Measurements from ENCODE around the gene CCDC92.
"Not testable (repeated sequence)": the region's sequence is repeated elsewhere in the genome, so short reads cannot be mapped to it uniquely, and the experiment has no call there.

CCDC92 gene

DNA sequence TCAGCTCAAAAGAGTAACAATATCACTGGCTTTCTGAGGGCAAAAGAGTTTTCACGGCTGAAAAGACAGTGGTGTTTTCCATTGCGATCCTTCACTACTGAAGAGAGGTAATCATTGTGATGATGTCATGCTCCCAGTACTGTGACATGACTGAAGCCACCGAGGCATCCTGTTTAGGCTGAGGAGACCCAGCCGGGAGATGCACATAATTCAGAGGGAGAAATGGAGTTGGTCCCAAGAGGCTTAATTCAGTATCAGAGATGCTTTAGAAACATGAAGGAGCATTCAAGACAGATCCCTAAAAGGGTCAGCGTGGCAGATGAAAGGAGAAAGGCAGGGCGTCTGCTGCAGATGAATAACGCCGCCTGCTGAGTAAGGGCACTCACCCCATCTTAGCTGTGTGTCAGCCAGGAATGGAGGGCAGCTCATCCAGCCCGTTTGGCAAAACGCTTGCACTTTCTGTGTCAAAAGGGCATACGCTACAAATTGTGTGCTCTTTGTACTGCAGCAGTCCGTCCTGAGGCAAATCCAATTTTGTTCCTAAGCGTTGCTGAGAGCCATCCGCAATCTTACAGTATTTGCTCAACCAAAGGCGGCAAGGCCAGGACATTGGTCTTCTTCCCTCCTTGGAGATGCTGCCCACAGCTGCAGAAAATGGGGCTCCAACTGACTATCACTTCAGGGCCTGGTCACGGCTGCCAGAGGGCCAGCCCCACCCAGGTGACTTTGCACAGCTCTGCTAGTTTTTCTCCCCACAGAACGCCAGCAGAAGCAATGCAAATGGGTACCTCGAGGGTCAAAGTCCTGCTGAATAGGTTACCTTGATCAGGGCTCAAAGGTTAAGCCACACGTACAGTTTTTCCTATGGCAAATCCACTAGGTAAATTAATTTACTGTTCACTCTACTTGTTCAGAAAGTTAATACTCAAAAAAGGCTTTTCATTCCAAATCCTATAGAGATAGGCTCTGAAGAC lies 23.5 kb downstream of the CCDC92 start:
- peak; percentile 45 to 87 for DNase-seq

DNA sequence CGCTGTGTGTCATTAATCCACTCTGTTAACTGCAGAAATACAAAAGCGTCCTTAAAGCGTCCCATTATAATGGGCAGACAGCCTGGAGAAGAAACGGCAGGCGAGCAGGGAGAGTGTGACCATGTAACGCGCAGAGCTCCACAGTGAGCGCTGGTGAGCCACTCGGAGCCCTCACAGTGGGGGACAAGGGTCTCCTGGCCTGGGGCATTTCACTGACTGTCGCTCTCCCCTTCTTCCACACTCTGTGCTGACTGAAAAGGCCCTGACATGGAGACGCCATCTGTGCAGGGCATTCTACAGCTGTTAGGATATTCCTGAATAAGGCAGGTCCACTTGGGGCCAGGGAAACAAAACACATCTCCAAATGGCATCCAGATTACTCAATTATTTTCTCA lies 24.2 kb downstream of the CCDC92 start:
- DNase-seq: peak in 1 of 2 experiments; percentile 53

DNA sequence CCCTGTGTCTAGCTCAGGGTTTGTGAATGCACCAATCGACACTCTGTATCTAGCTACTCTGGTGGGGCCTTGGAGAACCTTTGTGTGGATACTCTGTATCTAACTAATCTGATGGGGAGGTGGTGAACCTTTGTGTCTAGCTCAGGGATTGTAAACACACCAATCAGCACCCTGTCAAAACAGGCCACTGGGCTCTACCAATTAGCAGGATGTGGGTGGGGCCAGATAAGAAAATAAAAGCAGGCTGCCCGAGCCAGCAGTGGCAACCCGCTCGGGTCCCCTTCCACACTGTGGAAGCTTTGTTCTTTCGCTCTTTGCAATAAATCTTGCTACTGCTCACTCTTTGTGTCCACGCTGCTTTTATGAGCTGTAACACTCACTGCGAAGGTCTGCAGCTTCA lies 25.1 kb downstream of the CCDC92 start:
- DNase-seq: not testable (repeated sequence)

DNA sequence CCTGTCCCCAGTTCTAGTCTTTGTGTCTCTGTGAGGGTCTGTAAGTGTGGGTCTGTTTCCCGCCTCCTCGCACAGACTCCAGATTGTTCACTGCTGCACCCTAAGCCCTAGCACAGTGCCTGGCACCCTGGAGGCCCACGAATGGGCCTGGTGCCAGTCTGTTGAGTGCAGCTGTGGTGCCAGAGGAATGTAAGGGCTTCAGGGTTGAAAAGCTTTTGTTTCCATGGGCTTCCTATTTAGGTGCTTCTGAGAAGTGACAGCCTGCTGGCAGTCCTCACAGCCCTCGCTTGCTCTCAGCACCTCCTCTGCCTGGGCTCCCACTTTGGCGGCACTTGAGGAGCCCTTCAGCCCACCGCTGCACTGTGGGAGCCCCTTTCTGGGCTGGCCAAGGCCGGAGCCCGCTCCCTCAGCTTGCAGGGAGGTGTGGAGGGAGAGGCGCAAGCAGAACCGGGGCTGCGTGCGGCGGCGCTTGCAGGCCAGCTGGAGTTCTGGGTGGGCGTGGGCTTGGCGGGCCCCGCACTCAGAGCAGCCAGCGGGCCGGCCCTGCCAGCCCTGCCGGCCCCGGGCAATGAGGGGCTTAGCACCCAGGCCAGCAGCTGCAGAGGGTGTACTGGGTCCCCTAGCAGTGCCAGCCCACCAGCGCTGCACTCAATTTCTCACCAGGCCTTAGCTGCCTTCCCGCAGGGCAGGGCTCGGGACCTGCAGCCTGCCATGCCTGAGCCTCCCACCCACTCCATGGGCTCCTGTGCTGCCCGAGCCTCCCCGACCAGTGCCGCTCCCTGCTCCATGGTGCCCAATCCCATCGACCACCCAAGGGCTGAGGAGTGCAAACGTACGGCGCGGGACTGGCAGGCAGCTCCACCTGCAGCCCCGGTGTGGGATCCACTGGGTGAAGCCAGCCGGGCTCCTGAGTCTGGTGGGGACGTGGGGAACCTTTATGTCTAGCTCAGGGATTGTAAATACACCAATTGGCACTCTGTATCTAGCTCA lies 25.8 kb downstream of the CCDC92 start:
- not testable (repeated sequence) for DNase-seq

DNA sequence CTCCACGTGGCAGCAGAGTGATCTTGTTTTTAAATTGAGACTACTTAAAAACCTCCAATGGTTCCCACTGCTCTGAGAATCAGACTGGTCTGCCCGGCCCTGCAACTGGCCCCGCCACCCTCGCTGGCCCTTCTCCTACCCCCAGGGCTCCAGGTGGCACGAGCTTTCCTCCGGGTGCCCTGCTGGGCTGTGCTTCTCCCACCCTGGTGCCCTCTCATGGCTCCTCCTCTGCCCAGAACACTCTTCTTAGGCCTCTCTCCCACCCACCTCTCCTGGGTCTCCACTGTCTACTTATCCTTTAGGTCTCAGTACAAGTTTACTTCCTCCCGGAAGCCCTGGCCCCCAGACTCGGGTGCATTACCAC lies 26.5 kb downstream of the CCDC92 start:
- no peak for DNase-seq

DNA sequence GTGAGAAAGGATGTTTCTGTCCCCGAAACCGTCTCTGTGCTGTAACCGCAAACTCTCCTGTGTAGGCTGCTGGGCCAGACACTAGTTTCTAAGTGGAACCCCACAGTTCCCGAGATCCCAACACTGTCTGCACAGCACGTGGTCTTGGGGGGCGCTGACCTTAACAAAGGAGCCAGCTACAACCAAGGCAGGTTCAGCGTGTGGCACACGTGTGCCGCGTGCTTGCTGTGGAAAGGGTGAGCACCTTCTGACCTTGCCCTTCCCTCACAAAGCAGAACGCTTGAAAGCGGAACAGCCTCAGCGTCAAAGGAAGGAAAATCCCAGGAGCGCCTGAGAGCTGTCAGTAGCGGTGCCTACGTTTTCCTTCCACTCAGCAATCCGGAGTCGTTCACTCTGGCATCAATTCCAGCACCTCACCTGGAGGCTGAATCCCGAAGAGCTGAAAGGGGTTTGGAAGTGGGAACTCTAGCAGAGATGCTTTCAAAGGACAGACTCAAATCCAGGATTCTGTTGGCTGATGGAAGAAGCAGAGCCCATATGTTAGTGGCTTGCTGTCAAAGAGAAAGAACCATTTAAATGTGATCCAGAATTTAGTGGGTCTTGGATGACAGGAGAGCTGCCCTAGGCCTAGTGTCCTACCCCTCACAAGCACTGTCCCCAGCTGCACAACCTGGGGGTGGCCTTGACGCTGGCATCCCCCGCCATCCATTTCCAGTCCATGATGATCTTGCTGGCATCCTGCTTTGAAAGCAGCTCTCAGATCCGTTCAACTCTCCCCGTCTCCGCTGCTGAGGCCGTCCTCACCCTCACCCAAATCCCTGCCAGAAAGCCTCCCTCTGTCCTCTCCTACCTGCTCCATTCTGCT lies 27.1 kb downstream of the CCDC92 start:
- DNase-seq: no peak

DNA sequence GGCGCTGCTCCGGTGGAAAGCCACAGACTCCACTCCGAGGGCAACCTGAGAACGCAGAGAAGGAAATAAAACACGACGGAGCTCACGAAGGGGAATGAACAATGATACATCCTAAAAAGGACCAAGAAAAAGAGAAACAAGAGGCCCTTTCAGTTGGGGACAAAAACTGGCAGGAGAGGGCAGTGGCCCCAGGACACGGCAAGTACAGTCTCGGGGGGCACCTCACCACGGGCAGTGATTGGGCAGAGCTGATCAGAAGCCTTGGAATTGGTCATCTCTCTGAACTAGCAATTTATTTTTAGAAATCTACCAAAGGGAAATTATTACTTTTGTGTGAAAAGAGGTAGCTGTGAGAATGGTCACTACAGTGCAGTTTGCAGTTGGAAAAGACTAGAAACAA lies 27.9 kb downstream of the CCDC92 start:
- DNase-seq: no peak

DNA sequence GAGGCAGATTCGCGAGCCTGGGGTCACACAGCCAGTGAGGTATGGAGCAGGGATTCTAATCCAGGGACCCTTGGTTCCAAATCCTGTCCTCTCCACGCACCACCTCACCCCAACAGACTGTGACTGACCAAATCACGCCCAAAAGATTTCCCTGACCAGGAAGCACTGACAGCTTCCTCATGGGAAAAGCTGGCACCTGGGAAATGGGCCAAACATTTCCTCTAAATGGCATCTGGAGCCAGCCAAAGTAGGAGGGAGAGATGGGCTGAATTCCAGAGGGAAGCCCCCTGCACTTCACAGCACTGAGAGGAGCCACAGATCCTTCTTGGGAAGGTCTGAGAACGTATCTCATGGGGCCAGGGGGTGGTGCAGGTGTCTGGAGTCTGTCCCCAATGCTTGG lies 28.8 kb downstream of the CCDC92 start:
- DNase-seq: no peak

DNA sequence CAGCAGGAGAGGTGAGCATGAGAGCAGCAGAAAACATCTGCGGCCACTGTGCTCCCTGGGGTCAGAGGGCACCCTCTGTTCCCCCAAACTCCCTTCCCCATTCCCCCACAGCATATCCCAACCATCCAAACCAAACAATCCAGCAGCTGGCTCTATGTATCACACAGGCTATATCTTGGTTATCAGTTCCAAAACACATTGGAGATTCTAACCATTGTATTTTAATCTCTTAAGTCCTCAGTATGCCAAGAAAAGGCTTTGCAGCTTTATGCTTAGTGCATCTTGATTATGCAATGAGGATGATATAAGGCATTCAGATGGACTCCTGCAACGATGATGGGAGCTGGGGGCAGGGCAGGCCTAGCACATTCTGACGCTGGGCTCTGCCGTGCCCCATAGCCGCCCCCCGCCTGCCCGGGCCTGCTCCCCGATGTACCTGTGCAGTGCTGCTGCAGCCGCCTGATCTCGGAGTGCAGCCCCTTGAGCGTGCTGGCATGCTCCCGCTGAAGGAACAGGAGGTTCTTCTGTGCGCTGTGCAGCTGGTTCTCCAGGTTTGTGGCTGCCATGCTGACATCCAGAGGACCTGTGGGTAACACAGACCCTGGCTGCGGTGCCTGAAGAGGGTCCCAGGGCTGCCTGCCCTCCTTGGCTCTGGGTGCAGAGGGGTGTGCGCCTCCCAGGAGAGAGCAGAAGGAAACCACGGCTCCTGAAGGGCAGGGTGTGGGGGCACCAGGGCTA lies 29.6 kb downstream of the CCDC92 start:
- DNase-seq: no peak

DNA sequence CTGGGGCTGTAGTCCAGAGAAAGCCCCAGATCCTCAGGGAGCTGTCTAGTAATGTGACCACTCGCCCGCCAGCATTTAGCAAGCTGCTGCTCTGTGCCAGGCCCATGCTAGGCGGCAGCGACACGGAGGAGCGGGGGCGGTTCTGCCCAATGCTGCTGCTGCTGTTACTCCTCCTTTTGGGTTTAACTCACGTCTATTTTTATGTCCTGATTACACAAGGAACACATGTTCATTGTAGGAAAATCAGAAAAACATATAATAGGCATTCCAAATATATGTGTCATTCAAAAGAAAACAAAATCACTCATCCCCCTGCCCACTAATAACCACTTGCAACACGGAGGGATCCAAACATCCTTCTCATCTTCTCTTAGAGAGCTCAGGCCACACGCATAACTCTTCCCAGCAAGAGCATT lies 30.4 kb downstream of the CCDC92 start:
- DNase-seq: no peak

DNA sequence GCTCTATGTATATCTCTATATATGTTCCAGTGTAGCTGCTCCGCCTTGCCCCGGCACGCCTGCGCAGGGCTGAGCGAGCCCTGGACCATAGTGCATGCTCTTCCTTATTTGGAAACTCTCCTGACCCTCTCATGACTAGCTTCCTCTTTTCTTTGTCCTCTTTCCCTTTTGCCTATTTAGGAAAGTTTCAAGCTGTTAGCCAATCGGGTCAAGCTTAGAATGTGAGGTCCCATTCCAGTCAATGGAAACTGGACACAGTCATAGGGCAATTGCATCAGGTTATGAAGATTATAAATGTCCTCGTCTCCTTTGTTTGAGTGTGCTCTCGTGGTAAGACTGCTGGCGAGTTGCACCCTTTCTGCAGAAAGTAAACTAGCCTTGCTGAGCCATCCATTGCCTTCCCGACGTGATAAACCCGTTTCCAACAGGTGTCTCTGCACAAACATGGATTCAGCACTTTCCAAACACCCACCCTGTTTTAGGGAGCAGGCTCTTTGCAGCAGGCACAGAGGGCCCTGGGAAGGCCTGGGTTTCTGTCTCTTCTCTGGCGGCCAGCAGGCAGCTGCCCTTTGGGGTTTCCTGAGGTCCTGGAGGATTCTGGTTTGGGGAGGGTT lies 30.9 kb downstream of the CCDC92 start:
- no peak for DNase-seq

DNA sequence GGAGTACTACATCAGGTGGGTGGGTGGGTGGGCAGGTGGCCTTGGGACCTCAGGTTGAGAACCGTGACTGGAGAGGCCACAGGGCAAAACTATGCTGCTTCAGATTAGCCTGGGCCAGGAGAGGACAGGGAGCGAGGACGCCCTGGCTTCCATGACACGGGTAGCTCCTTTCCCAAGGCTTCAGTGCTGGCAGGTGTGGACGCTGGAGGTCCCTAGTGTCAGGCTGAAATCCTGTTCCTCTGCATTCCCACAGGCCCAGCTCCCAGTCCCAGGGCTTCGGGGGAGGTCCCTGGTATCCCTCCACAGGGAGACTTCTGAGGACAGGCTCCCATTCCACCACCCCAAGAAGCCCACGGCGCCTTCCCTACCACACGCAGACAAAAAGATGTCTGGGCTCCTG lies 31.6 kb downstream of the CCDC92 start:
- no peak for DNase-seq

DNA sequence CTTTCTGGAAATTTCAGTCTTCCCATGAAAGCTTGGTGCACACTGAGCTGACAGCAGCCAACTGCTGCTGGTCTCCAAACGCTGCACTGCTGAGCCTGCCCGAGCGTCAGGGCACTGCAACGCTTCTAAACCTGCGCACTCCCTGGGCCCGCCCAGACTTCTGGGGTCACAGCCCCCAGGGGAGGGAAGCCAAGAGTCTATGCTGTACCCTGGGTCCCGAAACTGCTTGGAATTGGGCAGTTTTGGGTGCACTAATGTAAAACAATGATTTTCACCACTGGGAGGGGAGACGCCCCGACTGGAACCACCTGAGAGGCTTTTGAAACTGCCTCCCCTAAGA lies 32.0 kb downstream of the CCDC92 start:
- no peak for DNase-seq

DNA sequence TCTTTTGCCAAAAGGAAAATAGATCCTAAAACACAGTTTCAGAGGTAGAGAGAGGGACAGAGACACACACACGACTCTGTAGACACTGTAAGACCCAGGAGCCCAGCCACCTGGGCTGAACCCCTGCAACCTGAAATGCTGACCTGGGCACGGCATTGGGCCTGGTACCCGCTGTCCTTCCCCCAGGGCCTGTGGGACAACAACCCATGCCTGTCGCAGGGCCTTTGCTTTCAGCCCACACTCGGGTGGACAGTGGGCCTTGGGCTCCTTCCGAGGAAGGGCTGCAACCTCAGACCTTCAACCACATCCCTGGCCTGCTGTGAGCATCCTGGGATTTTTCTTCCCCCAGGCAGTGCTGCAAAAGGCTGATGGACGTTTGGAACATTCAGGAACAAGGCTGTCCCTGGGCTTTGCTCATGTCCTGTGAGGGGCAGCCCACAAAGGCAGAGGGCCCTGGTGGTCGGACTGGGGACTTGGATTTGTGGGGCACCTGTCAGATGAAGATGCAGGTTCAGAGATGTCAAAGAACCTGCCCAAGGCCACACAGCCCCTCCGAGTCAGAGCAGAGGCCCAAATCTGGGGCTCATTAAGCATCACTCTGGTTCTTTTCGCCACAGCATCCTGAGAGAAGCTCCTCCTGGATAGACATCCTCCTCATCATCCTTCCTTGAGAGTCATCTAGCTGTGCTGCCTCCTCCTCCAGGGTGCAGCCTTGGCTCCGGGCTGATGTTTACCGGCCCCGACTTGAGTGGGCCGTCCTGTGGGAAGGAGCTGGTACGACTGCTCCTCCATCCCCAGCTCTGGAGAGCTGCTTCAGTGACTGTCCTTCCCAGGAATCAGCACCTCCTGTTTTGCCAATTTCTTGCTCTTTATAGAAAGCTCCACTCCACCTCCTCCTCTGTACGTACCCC lies 32.7 kb downstream of the CCDC92 start:
- DNase-seq: no peak

DNA sequence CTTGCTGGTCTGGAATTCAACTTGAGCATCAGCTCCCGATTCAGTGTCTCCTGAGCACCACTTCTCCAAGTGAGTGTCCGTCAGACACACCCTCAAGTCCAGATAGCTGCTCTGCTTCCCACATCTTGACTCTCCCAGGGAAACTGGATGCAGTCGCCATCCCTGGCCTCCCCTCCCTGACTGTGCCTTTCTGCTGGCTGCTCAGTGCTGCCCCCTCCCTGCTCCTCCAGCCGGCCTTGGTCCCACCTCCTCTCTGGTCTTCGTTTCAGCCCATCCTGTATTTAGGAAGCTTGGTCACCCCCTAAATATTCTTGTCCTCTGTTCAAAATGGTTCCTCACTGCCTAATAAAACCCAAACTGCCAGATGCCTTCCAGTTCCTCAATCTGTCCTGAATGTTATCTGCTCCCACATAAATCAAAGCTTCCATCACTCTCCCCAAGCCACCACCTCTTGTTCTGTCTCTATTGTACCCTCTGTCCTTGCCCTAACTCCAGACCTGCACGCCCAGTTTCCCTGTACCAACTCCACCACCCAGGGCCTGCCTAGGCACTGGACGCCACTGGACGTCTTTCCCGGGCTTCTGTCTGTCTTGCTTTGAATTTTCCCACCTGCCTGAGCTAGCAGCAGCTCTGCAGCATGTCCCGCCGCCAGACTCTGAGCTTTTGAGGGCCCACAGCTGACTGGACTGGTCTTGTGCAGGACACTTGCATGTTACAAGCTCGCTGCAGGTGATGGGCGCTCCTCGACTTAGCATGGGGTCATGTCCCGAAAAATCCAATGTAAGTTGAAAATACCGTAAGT lies 33.8 kb downstream of the CCDC92 start:
- peak in 1 of 2 experiments; percentile 20 for DNase-seq

DNA sequence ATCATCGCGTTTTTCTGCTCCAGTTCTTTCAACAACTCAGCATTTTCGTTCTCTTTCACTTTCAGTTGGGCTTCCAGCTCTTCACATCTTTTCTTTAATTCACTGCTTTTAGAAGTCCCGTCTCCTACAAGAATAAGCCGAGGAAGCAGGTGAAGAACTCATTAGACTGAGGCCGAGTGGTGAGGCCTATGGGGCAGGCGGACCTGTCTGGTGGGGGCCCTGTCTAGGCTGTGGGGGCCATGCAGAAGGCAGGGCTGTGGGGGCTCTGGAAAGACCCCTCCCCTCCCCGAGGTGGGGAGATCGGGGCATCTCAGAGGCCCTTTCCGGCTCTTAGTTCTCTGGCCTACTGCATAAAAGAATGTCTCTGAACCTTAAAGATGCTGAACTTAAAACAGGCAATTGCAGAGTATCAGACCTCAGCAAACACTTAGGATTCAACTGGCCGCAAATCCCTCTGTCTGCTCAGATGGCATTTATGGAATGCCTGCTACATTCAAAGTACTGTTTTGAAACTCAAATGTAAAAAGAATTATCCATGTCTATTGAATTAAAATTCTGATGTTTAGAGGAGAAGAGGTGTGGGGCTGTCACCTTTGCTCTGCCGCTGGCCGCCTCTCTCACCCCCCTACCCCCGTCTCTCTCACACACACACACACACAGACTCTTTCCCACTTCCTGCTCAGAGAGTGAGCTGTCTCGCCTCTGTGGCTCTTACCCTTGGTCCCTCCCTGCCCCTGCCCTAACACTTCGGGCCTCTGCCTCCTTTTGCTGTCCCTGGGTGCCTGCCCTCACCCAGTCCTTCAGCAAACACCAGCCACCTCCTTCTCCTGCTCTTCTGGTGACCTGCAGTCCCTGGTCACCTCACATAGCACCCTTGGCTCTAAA lies 34.7 kb downstream of the CCDC92 start:
- no peak for DNase-seq

DNA sequence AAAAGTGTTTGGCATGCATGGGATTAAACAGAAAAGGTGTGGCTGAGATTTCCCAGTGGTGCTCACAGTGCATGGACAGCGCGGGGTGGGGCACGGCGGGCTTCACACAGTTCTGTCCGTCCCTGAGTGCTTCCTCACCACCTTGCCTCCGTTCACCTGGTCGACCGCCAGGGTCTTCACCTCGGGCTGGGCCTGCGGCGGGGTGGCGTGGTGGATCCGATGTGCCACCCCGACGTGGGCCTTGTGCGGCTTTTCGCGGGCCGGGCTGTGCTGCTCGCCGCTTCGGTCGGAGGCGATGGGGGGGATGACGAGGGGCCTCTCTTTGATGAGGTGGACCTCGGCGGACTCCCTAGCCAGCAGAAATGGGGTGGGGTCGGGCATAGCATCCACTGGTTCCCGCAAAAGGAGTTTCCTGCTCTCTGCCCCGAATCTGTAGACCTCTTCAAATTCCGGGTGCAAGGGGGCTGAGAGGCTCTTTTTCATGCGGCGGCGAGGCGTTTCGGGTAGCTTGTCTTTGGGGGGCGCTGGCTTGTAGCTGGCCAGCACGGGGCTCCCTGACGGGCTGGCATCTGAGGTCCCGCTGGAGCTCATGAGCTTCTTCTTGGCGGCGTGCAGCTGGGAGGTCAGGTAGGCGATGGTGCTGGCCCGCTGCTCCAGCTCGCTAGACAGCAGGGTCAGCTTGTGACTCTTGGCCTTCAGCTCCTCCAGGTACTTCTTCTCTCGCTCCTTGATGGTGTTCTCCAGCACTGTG lies 35.5 kb downstream of the CCDC92 start:
- no peak for DNase-seq

DNA sequence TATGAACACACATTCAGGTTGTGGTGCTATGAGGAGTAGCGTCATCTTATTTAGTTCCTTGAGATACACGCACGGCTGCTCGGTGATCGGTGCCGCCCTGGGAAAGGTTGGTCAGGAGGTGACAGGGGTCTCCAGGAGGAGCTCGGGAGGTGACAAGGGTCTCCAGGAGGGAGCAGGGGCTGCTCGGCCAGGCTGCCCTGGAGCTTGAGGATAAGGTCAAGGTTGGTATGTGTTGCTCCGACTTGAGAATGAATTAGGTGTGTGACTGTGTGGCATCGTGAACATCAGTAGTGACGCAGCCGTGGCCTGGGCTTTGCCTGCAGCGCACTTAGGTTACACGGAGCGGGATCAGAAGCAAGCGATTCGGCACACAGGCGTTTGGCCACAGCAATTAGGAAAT lies 36.2 kb downstream of the CCDC92 start:
- DNase-seq: no peak

All from NCI-H526 (cell line).